ENCODE data around the gene EPM2AIP1. TPM values are rescaled to one million over a fixed set of nuclear protein-coding genes. Genes with fewer than 3 reads are reported as not detected.

Gene EPM2AIP1
- total RNA-seq, 1 experiment from 2014 or later = 11.4 TPM

- peaks cover 18 to 50% (median 33%) of the 10 kb centered on the region in 3 experiments; a peak in 6 of 7 replicates for H3K36me3 Mint-ChIP-seq (ENCODE audit: insufficient read depth in 1 of 3, low read depth in 3 of 3)
- Histone ChIP-seq H3K56ac (ENCODE audit: insufficient read length, low read depth, low read length) (peak overlapping the region; percentile 42), H3K27ac (ENCODE audit: insufficient read length, low read depth, low read length) (peak overlapping the region; percentile 84), H3K9ac (ENCODE audit: extremely low read depth, insufficient read length, low read length) (peak overlapping the region; percentile 95), H4K8ac (replicated peaks; ENCODE audit: insufficient read length, low read depth, low read length) (no peak overlapping the region), H3K4ac (ENCODE audit: low read depth, low read length) (0 out of 2 replicates have a peak overlapping the region, but pooled peaks have one; percentile 18), H3T11ph (ENCODE audit: low read length) (no peak overlapping the region), H2BK120ac (ENCODE audit: low read depth, low read length, poor library complexity, severe bottlenecking) (no peak overlapping the region), H4K91ac (ENCODE audit: insufficient read length, low read depth, low read length) (peak overlapping the region; percentile 2), H3K23ac (ENCODE audit: insufficient read length, low read depth, low read length) (no peak overlapping the region), H2AFZ (ENCODE audit: low read length) (no peak overlapping the region), H2BK5ac (ENCODE audit: insufficient read length, low read length) (peak overlapping the region; percentile 32), H2BK15ac (ENCODE audit: low read depth, low read length) (no peak overlapping the region), H3K27me3 (ENCODE audit: insufficient read depth, low read length) (no peaks in the 10 kb centered on the region), H3K4me2 (ENCODE audit: insufficient read depth, insufficient read length, low read length) (peak overlapping the region; percentile 95), H3K79me2 (ENCODE audit: insufficient read depth, low read length) (peaks cover 18% of the 10 kb centered on the region; the same call in 1 of the 2 replicates), H3K14ac (ENCODE audit: insufficient read depth, low read length) (peak overlapping the region; percentile 97), H3K79me1 (ENCODE audit: insufficient read depth, low read depth, low read length, poor library complexity, severe bottlenecking) (peaks cover 3% of the 10 kb centered on the region), H4K5ac (ENCODE audit: insufficient read length, low read depth, low read length) (peak overlapping the region; percentile 47), H2AK5ac (ENCODE audit: insufficient read length, low read length) (no peak overlapping the region), H4K20me1 (ENCODE audit: control insufficient read depth, insufficient read depth, insufficient read length) (no peaks in the 10 kb centered on the region), H2BK12ac (ENCODE audit: insufficient read length, low read depth, low read length) (no peak overlapping the region), H3K18ac (ENCODE audit: insufficient read length, low read depth, low read length) (peak overlapping the region; percentile 97), H3K9me3 (ENCODE audit: control insufficient read depth, low read depth, low read length) (no peaks in the 10 kb centered on the region), H3K4me1 (ENCODE audit: insufficient read depth, low read length) (no peaks in the 10 kb centered on the region), H2BK20ac (ENCODE audit: low read depth, low read length, poor library complexity, severe bottlenecking) (no peak overlapping the region), H3K23me2 (ENCODE audit: insufficient read length, low read depth, low read length, poor library complexity, severe bottlenecking) (peaks cover 10% of the 10 kb centered on the region)
- H3K4me1 Mint-ChIP-seq = peaks cover 23 to 30% of the 10 kb centered on the region in 2 experiments
- no peak for TF ChIP-seq CTCF (conservative IDR thresholded peaks at IDR 0.05)
- no peak overlapping the region for H3K4me3 Mint-ChIP-seq
- no CpG with 5 or more reads among the region's 24 CpGs for WGBS (ENCODE audit: extremely low coverage, insufficient read length, low lambda C conversion rate)
- no peak for DNase-seq
- H3K27ac Mint-ChIP-seq = no peak overlapping the region; a peak in 1 of 7 replicates
- no peaks in the 10 kb centered on the region for H3K9me3 Mint-ChIP-seq
- H3K27me3 Mint-ChIP-seq (ENCODE audit: low read depth) = no peaks in the 10 kb centered on the region
Observed at GRCh38 chr3:36991923-36992805, 767 bp downstream of the EPM2AIP1 start.
